ENCODE measurements around the gene MGAT1. TPM values are rescaled to one million over a fixed set of nuclear protein-coding genes. Genes with fewer than 3 reads are reported as not detected.
A peak's percentile ranks its signal among the peaks of the same experiment; 100 is the strongest.

The MGAT1 gene
- polyA plus RNA-seq, 3 donors = 231 to 523 (median 385) TPM

- no peaks in the 10 kb centered on the region for H3K27me3 ChIP-seq (ENCODE audit: control insufficient read depth in 2 of 2, insufficient read depth in 2 of 2, low read length in 2 of 2)
- no peaks in the 10 kb centered on the region for H3K9me3 Mint-ChIP-seq
- no peaks in the 10 kb centered on the region for H3K79me2 ChIP-seq (ENCODE audit: insufficient read depth, low read length)
- peaks cover 53 to 58% of the 10 kb centered on the region in 2 donors for H3K4me1 ChIP-seq (ENCODE audit: control insufficient read depth in 1 of 2, insufficient read depth in 2 of 2, low read length in 2 of 2)
- H2AFZ ChIP-seq (ENCODE audit: insufficient read depth, low read depth, low read length, poor library complexity, severe bottlenecking) = no peak overlapping the region
- H3K4me3 ChIP-seq (replicated peaks in 1 of 3; ENCODE audit: low read depth in 2 of 3, low read length in 3 of 3) = peak overlapping the region in 1 of 3 experiments; percentile 42
- H3K4me1 Mint-ChIP-seq = peaks cover 62% of the 10 kb centered on the region
- peak; percentile 83 to 94 (median 88) for DNase-seq
- H3K4me3 Mint-ChIP-seq = peak overlapping the region in 1 of 2 donors; percentile 62
- no peak overlapping the region for H3K9ac ChIP-seq (ENCODE audit: insufficient read depth, low read length, poor library complexity, severe bottlenecking)
- intact Hi-C loops (cut with micrococcal nuclease) = no loop called here
- peak overlapping the region; percentile 46 for H3K4me2 ChIP-seq (replicated peaks; ENCODE audit: extremely low read depth, low read length, poor library complexity, severe bottlenecking)
- H3K36me3 ChIP-seq (replicated peaks in 1 of 2; ENCODE audit: control insufficient read depth in 1 of 2, insufficient read depth in 2 of 2, low read length in 2 of 2) = no peaks in the 10 kb centered on the region
- H3K9me3 ChIP-seq (replicated peaks in 1 of 2; ENCODE audit: control insufficient read depth in 1 of 2, insufficient read depth in 1 of 2, low read length in 2 of 2) = no peaks in the 10 kb centered on the region
- H3K27ac Mint-ChIP-seq = peak overlapping the region; percentile 93 to 97 (median 95)
- H3K27ac ChIP-seq (ENCODE audit: low read depth in 1 of 2, low read length in 2 of 2) = peak overlapping the region; percentile 78 to 92
- WGBS (ENCODE audit: insufficient coverage) = no CpG with 5 or more reads among the region's 3 CpGs
- H3K36me3 Mint-ChIP-seq = peaks cover 0 to under 1% of the 10 kb centered on the region in 2 donors
- H4K20me1 ChIP-seq (ENCODE audit: insufficient read depth, low read length) = no peaks in the 10 kb centered on the region
- peaks cover 0 to 3% (median 2%) of the 10 kb centered on the region in 3 donors for H3K27me3 Mint-ChIP-seq (ENCODE audit: low read depth in 3 of 3)
- no peak for TF ChIP-seq CTCF (IDR thresholded peaks at IDR 0.05)
Measured at GRCh38 chr5:180820788-180821321, 18.2 kb upstream of the MGAT1 start.

GRCh38 chr5:180818677-180819341 is 16.2 kb upstream of the MGAT1 start:
- DNase-seq = no peak
- no peak overlapping the region for H3K4me3 Mint-ChIP-seq
- Histone ChIP-seq H3K36me3 (replicated peaks in 1 of 2; ENCODE audit: control insufficient read depth in 1 of 2, insufficient read depth in 2 of 2, low read length in 2 of 2) (no peaks in the 10 kb centered on the region), H4K20me1 (ENCODE audit: insufficient read depth, low read length) (peaks cover 4% of the 10 kb centered on the region), H3K4me1 (ENCODE audit: control insufficient read depth in 1 of 2, insufficient read depth in 2 of 2, low read length in 2 of 2) (peaks cover 66 to 73% of the 10 kb centered on the region in 2 donors), H3K9me3 (replicated peaks in 1 of 2; ENCODE audit: control insufficient read depth in 1 of 2, insufficient read depth in 1 of 2, low read length in 2 of 2) (no peaks in the 10 kb centered on the region), H3K4me3 (replicated peaks in 1 of 3; ENCODE audit: low read depth in 2 of 3, low read length in 3 of 3) (no peak overlapping the region), H2AFZ (ENCODE audit: insufficient read depth, low read depth, low read length, poor library complexity, severe bottlenecking) (no peak overlapping the region), H3K27ac (ENCODE audit: low read depth in 1 of 2, low read length in 2 of 2) (no peak overlapping the region), H3K79me2 (ENCODE audit: insufficient read depth, low read length) (peaks cover 17% of the 10 kb centered on the region), H3K9ac (ENCODE audit: insufficient read depth, low read length, poor library complexity, severe bottlenecking) (no peak overlapping the region), H3K27me3 (ENCODE audit: control insufficient read depth in 2 of 2, insufficient read depth in 2 of 2, low read length in 2 of 2) (no peaks in the 10 kb centered on the region), H3K4me2 (replicated peaks; ENCODE audit: extremely low read depth, low read length, poor library complexity, severe bottlenecking) (no peak overlapping the region)
- TF ChIP-seq CTCF (IDR thresholded peaks at IDR 0.05) = no peak
- peaks cover 0 to 5% (median 2%) of the 10 kb centered on the region in 3 donors for H3K27me3 Mint-ChIP-seq (ENCODE audit: low read depth in 3 of 3)
- intact Hi-C loops (cut with micrococcal nuclease) = no loop called here
- peaks cover 0 to 7% of the 10 kb centered on the region in 2 donors for H3K36me3 Mint-ChIP-seq
- no peaks in the 10 kb centered on the region for H3K9me3 Mint-ChIP-seq
- peaks cover 70% of the 10 kb centered on the region for H3K4me1 Mint-ChIP-seq
- peak overlapping the region in 4 of 7 donors; percentile 38 to 98 (median 80) for H3K27ac Mint-ChIP-seq
- 100% methylated on average over 1 of the region's 6 CpGs for WGBS (ENCODE audit: insufficient coverage)
